ACHN (cell line): ENCODE results near the gene YPEL2.
A peak's percentile ranks its signal among the peaks of the same experiment; 100 is the strongest.
"Not testable (repeated sequence)": the region's sequence is repeated elsewhere in the genome, so short reads cannot be mapped to it uniquely, and the experiment has no call there.

Experiments
- DNase-seq: peaks from one replicate; pipeline ENCODE4 v3.0.0-alpha.2; 2015
- in situ Hi-C: cut with HindIII; loops from 2 replicates; pipeline ENCODE4 v1.10.0; 2017; ENCODE audit warnings: low sequenced_read_pairs, low pct_ligation_motif_present, low pct_unique_long_range_greater_than_20kb

The YPEL2 gene

GRCh38 chr17:59392973-59393679 is 61.7 kb downstream of the YPEL2 start:
- DNase-seq: no peak
- in situ Hi-C loops: no loop called here

GRCh38 chr17:59393742-59394410 is 62.4 kb downstream of the YPEL2 start:
- DNase-seq, in situ Hi-C loops: not testable (repeated sequence)

GRCh38 chr17:59396134-59396826 is 64.8 kb downstream of the YPEL2 start:
- no peak for DNase-seq
- in situ Hi-C loops: no loop called here

DNA sequence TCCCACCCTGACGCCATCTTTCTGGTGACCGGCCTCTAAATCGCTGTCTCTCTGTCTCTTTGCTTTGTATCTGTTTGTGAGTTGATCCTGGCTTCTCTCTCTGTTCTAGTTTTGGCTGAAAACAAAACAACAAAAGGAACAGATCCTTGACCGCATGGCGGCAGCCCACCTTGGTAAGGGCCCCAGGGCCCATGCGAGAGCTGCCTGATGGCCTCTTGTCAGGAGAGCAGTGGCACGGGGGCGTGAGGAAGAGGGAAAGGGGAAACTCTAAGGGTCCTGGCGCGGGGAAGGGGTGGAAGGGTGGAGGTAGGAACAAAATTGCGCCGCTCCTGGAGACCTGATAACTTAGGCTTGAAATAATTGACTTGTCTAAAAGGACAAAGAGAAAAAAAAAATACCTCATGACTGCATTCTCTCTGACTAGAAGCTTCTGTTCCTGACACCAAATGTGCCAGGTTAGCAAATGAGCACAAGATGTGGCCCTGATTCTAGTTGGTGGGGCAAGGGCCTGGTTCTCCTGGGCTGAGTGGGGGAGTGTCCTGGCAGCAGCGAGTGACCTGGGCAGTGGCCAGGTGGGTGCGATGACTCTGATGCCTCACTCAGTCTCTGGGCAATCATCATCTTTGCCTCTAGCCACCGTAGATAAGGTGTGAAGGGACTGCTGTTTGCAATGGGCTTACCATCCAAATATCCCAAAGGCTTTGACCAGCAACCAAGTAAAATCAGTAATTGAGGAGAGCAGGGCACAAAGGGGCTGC is 66.0 kb downstream of the YPEL2 start:
- no peak for DNase-seq
- in situ Hi-C loops: no loop called here

GRCh38 chr17:59399914-59400313 is 68.5 kb downstream of the YPEL2 start:
- no peak for DNase-seq
- in situ Hi-C loops: no loop called here

DNA sequence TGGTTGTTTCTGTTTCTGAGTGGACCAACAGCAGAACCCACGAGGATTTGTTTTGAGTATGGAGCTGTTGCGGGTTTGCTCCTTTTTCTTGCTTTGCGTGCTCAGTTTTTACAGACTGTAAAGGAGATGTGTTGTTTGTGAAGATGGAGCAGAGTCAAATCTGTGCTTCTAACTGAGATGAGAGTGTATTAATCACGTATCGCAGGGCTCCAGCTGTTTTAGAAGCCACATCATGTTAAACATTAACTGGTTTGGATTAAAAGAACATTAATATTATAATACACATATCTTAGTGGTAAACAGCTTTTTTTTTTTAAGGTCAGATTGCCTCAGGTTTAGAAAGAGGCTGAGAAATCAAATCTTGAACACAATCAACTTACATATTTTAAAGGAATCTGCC is 69.4 kb downstream of the YPEL2 start:
- in situ Hi-C loops: no loop called here
- DNase-seq: no peak

- no peak for DNase-seq
- in situ Hi-C loops: no loop called here
Observed at GRCh38 chr17:59401274-59401673, 69.8 kb downstream of the YPEL2 start.

DNA sequence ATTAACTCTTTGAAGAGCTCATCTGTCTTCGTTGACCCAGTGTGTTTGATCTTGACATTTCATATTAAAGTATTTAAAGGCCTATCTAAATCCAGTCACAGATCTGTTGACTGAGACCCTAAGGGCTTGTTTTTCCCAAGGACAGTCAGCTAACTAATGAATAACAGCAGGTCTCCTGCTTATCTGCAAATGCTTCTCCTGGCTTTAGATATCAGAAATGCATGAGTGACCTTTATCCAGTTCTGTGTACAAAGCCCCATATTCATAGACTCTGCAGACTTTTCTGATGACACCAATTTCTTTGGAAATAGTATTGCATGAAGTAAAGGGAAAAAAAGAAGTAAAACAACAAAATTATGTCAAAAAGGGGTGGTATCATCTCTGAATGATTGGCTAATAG is 70.3 kb downstream of the YPEL2 start:
- in situ Hi-C loops: no loop called here
- no peak for DNase-seq

DNA sequence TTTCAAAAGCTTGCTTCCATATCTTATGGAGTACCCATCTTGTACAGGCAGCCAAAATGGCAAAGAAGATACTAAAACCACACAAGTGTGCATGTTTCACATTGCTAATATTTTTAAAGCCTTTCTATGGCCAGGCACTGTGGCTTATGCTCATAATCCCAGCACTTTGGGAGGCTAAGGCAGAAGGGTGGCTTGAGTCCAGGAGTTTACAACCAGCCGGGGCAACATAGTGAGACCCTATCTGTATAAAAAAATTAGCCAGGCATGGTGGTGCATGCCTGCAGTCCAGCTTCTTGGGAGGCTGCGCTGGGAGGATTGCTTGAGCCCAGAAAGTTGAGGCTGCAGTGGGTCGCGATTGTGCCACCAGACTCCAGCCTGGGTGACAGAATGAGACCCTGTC is 71.3 kb downstream of the YPEL2 start:
- in situ Hi-C loops: no loop called here
- no peak for DNase-seq

DNA sequence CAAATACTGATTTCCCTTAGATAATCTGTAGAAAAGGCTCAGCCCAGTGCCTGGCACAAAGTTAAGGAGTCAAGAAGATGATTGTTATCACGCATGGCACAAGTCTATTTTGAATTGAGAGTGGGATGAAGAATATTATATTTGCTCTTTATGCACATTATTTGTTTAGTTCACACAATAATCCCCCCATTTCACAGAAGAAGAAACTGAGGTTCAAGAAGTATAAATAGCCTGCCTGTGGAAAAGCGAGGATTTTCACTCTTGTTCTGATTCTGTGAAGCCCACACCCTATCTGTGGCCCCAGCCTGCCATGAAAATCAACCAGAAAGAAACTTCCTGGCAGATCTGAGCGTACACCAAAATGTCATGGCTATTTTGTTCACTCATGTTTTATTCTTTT is 73.0 kb downstream of the YPEL2 start:
- in situ Hi-C loops: no loop called here
- no peak for DNase-seq

DNA sequence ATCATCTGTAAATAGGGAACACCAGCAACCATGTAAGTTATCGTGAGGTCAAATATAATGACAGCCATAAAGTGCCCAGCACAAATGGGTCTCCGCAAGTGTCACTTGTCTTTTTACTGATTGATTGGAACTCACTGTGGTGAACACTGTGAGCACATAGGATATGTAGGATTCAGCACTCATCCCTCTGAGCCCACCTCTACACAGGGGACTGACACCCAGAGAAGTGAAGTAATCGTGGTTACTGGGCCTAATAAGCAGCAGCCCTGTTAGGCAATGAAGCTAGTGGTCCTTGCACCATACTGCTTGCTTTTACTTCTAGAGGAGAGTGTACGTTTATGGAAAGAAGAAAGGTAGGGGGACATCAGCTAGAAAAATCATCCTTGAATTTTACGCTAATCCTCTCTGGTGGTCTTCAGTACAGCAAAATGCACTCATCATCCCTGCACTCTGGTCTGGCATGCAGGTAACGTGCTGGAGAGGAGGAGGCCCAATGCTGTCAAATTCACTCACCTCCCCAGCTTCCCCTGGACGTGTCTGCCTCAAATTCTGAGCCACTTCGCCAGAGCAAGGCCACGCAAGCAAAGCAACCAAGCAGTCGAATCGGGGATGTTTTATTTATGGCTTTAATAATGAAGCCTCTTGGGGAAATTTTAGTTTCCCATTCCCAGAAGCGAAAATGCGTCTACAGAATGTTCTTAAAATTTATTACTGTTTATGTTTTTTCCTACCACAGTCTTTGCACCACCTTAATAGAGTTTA is 74.7 kb downstream of the YPEL2 start:
- no peak for DNase-seq
- in situ Hi-C loops: no loop called here

- DNase-seq: peak; percentile 84
- in situ Hi-C loops: no loop called here
Observed at GRCh38 chr17:59406808-59407381, 75.4 kb downstream of the YPEL2 start.

- in situ Hi-C loops: no loop called here
- no peak for DNase-seq
Observed at GRCh38 chr17:59409336-59410048, 78.0 kb downstream of the YPEL2 start.

- in situ Hi-C loops: no loop called here
- DNase-seq: no peak
Observed at GRCh38 chr17:59410049-59410437, 78.6 kb downstream of the YPEL2 start.

DNA sequence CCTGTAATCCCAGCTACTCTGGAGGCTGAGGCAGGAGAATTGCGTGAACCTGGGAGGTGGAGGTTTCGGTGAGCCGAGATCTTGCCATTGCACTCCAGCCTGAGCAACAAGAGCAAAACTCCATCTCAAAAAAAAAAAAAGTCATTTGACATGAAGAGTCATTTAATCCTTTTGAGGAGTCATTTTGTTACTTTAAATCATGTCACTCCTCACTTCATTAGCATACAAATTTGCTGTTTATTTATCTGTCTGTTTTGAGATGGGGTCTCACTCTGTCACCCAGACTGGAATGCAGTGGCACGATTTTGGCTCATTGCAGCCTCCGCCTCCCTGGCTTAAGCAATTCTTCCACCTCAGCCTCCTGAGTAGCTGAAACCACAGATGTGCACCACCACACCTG is 81.0 kb downstream of the YPEL2 start:
- in situ Hi-C loops, DNase-seq: not testable (repeated sequence)

DNA sequence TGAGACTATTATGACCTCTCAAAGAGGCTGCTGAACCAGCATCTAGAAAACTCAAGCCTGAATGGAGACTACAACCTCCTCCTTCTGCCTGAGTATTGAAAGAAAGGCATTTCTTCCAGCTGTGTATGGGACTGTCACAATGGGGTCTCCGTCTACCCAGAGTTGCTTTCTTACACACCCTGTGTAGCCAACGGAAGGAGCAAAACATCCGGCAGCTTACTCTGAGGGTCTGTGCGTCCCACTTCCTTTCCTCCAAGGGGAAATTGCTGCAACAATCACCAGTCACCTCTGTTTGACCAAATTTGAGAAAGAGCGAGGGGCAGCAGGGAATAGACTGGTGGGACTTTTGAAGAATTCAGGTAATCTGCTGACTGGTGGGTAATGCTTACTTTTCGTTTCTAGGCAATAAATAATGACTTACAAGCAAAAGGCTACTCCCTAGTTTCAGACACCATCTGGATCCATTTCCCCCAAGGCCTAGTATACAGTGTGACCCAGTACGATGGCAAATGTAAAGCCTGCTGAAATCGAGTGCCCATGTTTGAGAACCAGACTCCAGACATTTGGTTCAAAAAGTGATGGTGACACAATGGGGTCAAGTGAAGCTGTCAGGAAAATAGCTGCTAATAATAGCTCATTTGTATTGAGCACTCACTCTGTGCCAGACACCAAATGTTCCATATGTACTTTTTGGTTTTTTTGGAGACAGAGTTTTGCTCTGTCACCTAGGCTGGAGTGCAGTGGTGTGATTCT is 81.7 kb downstream of the YPEL2 start:
- no peak for DNase-seq
- in situ Hi-C loops: no loop called here

DNA sequence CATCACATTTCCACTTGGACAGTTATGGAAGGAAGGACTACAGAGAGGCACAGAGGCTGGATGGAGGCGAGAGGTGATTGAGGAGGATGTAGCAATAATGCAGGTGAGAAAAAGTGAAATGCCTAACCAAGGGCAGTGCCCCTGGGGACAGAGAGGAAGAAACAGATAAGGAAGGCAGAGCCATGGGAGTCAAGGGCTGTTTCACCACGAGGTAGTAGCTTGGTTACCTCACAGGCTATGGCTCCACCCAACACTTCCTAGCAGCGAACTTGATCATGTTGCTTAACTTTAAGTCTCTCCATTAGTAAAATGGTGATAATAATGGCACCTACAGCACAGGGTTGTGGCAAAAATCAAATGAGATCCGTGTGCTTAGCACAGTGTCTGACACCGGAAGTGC is 83.9 kb downstream of the YPEL2 start:
- in situ Hi-C loops: no loop called here
- no peak for DNase-seq
